ENCODE results near the gene CD99L2.

CD99L2 gene

DNA sequence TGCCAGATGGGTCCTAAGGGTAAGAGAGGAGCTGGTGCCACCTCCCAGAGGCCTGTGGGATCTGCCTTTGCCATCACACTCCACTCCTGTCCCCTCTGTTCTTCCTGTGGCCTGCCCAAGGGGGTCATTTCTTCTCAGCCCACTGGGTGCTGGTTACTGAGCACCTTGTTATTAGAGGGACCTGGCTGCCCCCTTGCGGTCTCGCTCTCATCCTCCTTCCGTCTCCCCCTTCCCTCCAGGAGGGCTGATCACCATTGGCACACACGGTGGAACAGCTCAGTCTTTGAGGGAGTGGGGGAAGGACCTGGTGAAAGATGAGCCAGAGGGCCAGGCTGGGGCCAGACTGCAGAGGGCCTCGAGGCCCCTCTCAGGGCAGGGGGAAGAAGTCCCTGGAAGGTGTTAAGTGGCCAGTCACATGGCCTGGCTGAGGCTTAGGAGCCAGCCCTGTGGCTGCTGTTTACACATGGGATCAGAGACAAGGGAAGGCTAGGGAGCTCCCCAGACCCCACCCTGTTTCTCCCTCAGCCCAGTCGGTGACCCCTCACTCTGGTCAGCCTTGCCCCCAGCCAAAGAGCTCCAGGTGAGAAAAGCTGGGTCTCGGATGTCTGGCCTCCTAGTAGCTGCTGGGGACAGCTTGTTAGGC is 137.2 kb downstream of the CD99L2 start:
- DNase-seq = no peak

DNA sequence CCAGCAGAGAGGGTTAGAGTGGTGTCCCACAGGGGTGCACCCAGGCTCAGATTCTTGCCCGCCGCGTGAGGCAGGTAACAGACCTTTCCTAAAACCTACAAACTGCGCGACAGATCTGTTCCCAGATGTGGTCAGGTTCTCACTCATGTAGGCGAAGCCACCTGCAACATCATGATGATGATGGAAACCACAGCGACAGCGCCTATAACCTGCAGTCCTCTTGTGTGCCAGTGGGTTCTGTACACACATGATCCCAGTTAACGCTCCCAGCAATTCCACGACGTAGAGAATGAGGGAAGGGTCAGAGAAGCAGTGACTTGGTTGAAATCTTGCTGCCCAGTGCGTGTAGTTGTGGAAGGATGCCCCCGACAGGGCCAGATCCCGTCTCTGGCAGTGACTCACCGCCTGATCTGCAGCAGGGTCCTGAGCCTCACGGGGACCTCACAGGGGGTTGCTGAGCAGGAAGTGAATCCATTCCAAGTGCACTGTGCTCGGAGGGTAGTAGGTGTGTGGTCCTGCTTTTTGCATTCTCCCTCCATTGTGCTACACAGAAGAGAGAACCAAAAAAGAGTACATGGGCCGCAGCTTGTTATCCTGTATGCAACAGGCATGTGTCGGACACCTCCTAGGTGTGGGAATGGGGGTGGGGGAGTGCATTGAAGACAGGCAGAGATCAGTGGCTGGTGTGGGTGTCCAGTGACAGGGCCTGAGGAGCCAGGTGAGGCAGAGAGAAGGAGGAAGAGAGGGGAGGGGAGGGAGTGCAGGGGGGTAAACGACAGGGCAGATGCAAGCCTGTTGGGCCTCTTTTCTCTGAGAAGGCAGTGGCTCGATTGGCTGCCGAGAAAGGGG is 138.7 kb downstream of the CD99L2 start:
- no peak for DNase-seq

DNA sequence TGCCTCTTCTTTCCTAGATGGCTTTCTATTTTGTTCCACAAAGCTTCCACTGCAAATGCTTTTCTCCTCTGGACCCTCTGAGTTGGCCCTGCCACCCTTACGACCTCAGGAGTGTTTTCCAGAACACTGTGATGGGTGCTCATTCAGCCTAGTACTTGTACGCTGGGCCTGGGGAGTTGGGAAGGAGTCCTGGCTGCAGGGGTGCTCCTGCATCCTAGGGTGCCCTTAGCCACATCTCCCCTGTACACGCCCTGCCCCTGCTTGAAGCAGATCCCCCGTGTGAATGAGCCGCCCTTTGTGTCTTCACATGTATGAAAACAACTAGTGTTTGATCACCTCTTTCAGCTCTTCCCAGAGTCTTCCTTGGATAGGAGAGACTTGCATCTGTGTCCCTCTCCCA is 141.1 kb downstream of the CD99L2 start:
- no peak for DNase-seq

DNA sequence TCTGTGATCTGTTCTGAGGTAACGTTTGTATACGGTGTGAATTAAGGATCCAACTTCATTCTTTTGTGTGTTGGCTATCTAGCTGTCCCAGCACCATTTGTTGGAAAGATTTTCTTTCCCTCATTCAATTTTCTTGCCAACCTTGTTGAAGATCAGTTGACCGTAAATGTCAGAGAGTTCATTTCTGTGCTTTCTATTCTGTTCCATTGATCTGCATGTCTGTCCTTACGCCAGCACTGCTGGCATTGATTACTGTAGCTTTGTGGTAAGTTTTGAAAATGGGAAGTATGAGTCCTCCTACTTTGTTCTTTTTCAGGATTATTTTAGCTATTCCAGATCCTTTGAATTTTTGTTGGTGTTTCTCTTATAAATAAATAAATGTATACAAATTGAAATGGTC is 144.5 kb downstream of the CD99L2 start:
- DNase-seq = no peak

DNA sequence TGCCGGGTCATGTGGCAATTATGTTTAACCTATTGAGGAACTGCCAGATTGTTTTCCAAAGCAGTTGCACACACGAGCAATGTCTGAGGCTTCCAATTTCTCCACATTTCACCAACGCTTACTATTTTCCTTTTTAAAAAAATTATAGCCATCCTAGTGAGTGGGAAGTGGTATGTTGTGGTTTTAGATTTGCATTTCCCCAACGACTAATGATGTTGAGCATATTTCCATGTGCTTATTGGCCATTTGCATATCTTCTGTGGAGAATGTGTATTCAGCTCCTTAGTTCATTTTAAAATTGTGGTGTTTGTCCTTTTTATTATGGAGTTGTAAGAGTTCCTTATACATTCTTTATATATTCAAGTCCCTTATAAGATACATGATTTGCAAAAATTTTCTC is 145.1 kb downstream of the CD99L2 start:
- DNase-seq = no peak

DNA sequence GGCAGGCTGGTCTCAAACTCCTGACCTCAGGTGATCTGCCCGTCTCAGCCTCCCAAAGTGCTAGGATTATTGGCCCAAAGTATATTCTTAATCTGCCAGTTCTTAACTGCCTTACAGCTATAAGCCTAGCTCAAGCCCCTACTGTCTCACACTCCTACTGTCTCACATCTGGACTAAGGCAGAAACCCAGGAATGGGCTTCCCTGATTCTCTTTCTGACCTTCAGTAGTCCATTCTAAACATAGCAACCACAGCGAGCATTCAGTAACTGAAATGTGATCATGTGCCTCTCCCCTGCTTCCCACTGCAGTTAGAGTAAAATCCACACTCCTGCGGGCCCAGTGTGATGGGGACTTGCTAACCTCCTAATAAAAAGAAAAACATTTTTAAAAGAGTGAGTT is 146.3 kb downstream of the CD99L2 start:
- DNase-seq = no peak

DNA sequence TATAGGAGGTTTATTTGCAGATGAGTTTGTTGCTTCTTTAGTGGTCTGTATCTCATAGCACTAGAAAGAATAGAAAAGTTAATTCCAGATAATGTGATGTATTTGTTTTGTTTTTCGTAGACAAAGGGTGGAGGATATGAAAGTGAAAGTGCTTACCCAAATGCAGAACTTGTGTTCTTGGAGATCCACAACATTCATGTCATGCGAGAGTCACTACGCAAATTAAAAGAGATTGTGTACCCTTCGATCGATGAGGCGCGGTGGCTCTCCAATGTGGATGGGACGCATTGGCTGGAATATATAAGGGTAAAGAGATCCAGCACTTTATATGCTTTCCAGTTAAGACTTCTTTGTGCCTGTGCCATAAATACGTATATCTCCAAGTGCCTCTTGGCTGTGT is 162.0 kb downstream of the CD99L2 start:
- peak in 1 of 2 donors; percentile 9 for DNase-seq

DNA sequence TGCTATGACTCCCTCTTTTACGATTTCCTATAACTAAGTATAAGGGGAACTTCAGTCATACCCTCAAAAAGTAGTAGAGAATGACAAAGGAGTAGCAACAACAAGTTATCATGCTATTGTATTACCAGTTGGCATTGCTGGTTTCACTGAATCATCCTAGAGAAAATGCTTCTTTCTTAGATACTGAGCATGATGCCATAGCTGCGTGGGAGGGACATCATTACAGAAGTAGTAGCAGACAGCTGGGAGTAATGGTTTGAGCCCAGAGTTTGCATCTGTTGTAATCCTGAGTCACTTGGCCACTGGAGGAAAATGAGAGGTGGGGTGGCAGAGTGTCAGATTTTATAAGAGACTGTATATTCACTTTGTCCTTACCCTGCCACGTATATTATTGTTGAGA is 166.7 kb downstream of the CD99L2 start:
- no peak for DNase-seq

DNA sequence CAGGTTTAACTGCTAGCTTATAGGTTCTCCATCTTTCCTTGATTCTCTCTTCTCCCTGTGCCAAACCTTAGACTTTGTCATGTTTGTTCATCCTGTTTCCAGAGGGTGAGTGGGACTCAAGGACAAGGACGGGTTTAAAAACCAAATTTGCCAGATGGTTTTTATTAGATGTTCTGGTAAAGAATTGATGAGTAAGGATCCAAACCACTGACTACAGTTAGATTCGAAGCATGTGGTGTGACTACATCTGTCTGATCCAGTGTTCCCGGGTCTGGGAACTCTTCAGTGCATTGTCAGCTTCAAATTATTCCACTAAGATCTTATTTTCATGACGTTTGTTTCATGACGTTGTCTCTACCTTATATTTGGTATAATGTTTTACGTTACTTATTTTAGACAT is 167.7 kb downstream of the CD99L2 start:
- DNase-seq = no peak

DNA sequence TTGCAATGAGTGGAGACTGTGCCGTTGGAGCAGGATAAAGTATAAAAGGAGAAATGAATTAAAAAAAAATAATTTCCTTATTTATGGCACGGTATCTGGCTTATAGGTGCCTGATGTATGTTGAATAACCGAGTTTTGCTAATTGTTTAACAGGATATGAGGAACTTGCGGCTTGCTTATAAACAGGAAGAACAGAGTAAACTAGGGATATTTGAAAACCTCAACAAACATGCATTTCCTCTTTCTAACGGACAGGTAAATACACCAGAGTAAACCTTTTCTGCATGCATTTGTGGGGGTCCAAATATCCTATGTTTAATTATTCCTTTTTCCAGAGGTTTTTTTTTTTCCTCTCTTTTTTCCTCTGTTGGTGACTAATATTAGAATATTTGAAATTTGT is 168.5 kb downstream of the CD99L2 start:
- no peak for DNase-seq

DNA sequence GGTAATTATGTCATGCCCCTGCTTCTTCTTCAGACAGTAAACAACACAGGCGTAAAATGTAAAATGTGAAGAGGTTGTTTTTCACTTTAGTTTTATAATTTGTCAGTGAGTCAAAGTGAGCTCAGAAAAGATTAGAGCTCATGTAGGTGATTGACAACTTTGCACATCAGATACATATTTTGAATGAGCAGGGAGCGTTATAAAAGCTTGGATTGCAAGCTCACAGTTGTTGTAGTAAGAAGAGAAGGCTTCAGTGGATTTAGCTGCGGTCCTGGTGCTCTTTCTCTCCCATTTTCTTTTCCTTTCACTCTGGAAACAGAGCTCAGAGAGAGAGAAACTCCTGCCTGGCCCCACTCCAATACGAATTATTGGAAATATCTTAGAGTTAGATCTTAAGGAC is 178.8 kb downstream of the CD99L2 start:
- no peak for DNase-seq

Measured in CD4-positive, alpha-beta T cell treated with Interferon alpha-2 for 1 hour (primary cell).